ENCODE data around the gene HLCS.
"Not testable (repeated sequence)": the region's sequence is repeated elsewhere in the genome, so short reads cannot be mapped to it uniquely, and the experiment has no call there.

The HLCS gene

DNA sequence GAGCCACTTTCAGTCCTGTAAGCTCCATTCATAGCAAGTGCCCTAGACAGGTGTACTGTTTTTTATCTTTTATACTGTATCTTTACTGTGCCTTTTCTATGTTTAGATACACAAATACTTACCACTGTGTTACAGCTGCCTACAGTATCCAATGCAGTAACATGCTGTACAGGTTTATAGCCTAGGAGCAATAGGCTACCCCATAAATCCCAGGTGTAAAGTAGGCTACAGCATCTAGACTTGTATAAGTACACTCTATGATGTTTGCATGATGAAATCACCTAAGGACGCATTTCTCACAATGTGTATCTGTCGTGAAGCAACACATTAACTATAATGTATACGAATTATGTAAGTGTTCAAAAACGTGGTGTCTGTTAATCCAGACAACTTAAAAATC lies 10.7 kb downstream of the HLCS start:
- no peak for DNase-seq

DNA sequence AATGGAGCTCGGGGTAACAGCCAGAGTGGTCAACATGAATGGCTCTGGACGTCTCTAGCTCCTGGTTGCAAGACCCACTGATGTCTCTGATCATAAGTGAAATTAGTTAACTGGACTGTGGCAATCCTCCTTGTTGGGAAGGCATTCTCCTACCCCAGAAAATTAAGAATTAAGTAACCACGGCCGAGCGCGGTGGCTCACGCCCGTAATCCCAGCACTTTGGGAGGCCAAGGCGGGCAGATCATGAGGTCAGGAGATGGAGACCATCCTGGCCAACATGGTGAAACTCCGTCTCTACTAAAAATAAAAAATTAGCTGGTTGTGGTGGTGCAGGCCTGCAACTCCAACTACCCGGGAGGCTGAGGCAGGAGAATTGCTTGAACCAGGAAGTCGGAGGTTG lies 14.1 kb downstream of the HLCS start:
- DNase-seq: not testable (repeated sequence)

DNA sequence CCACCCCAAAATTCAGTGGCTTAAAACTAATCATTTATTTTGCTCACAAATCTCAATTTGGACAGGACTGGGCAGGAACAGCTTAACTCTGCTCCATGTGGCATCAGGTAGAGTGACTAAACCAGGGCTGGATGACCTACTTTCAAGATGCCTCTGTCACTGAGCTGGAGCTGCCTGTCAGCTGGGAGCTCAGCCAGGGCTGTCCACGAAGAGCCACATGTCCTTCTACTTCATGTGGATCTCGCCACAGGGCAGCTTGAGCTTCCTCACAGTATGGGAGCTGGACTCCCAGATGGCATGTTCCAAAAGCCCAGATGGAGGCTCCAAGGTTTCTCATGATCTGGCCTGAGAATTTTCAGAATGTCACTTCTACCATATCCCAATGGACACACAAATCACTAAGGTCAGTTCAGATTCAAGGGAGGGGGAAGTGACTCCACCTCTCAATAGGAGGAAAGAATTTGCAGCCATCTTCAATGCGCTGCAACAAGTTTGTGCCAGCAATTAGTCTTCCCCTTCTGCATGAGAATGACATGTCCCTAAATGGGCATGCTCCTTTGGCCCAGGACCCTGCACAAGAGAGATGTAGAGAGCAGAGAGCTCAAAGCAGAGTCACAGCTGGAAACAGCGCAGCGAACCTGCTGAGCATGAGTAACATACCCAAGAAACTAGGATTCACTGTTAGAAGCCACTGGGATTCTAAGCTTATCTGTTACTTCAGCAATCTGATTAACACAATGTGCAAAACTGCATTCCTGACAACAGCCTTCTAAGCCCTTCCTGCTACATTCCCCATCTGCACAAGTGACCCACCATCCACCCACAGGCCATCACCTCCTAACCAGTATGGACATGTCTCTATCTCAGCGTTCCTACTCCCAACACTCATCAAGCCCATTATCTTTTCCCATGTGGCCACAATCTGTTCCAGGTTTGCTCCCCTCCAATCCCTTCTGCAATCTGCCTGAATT lies 17.0 kb downstream of the HLCS start:
- no peak for DNase-seq

- DNase-seq: no peak
Measured at GRCh38 chr21:36948686-36949085, 17.8 kb downstream of the HLCS start.

- DNase-seq: no peak
Measured at GRCh38 chr21:36946949-36947356, 19.5 kb downstream of the HLCS start.

DNA sequence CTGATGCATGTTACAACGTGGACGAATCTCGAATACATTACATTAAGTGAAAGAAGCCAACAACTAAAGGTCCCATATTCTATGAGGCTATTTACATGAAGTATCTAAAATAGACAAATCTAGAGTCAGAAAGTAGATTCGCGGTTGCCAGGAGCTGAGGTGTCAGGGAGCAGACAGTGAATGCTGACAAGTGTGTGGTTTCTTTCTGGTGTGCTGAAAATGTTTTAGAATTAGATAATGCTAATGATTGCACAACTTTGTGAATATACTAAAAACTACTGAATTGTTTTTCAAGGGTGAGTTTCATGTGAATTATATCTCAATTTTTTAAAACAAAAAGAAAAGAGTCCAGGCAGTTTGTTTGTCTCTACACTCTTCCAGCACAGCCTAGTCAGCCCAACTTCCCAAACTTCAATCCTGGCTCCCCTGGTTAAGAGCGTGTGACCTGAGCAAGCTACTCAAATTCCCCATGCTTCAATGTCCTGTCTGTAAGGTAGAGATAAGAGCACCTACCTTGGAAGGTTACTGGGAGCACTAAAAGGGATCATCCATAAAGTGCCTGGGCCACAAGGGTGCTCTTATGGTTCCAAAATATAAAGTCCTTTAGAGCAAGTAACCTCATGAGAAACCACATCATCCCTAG lies 20.9 kb downstream of the HLCS start:
- DNase-seq: no peak

DNA sequence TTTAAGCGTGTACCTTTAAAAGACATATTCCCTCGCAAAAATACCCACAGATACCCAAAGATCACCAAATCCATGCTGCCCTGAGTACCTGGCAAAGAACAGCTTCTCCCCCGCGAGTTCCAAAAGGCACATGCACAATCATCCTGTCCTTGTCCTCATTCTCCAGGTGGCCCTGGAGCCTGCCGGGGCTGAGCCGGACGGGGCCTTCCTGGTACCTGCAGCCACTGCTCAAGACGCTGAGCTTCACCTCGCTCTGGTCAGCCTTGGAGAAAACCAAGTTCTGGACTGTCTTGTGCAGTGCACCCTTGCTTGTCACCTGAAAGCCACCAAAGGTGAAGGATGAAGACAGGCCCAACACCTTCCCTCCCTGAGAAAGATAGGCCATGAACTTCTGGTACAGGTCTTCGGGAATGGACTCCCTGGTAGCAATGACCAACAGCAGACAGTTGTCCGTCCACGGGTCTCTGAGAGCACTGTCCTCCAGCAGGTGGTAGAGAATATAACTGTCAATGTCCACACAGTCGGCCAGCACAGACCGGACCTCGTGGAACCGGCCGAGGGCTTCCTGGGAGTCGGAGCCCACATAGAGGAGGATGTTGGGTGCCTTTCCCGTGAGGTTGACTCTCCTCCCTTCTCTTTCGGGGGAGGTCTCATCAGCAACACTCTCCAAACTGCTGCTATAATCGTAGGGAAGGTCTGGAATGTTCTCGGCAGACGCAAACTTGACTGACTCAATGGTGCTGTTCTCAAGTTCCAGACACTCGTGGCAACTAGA lies 29.9 kb downstream of the HLCS start:
- no peak for DNase-seq

DNA sequence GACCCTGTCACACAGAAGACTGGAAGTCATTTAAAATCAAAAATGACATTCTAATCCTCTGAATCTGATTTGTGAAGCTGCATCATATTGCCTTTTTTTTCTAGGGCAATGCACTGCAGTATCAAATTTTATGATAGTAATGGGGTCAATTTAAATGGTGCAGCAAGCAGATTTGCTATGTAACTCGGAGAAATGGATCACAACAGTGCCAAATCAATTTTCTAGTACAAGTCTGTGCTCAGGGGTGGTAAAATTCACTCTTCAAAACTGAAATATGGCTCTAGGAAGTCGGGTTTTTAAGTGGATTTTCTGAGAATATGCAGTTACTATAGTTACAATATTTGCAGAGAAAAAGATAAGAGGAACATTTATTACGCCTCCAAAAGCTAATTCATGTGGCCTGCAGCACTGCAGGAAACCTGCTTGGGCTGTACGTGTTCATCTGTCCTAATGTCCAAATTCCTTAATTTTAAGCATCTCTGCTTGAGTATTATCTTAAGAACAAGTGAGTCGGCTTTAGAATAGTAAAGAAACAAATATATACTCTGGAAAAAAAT lies 31.5 kb downstream of the HLCS start:
- DNase-seq: no peak

- no peak for DNase-seq
Measured at GRCh38 chr21:36932161-36932816, 34.2 kb downstream of the HLCS start.

- no peak for DNase-seq
Measured at GRCh38 chr21:36929622-36930021, 36.8 kb downstream of the HLCS start.

- no peak for DNase-seq
Measured at GRCh38 chr21:36928960-36929359, 37.5 kb downstream of the HLCS start.

GRCh38 chr21:36927719-36928117 lies 38.8 kb downstream of the HLCS start:
- DNase-seq: peak; percentile 90

DNA sequence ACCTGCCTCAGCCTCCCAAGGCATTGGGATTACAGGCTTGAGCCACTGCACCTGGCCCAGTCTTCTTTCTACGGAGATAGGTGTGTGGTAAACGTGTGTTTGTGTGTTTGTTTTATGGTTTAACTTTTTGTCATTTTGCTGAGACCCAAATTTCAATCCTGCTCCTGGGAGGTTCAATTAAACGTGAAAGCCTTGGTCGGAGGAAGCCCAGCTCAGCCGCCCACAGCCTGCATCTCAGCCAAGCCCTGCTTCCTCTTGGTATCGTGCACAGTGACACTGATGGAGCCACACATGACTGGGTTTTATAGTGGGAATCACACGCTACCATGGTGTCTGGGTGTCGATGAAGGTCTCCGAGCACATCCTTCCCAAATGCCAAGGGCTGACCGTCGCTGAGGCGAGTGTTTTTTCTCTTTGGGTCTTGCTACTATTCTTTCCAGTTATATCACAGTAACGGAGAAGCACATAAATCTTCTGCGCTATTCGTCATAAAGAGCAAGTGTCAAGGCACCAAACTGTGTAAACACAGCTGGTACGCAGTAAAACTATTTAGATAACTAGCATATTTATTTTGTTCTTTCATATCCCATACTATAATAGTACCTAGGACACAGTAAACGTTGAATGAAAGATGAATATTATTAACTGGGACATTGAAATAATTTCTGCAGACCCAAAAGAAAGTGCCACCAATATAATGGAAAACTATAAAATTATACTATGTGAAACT lies 39.3 kb downstream of the HLCS start:
- DNase-seq: no peak

DNA sequence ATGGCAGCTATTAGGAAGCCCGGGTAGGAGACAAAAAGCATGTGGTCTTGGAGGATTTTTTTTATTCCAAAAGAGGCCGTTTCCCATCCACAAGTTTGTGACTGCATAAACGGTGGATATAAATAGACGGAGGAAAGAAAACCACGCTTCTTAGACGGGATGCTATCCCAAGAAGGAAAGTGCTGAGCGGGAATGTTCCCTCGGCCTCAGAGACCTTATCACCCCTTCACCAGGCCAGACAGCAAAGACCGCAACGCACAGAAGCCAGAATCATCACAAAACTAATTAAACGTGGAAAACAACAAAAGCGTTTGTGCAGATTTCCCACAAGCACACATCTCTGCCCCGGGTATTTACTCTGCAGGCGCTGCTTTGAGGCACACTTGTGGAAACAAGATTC lies 43.2 kb downstream of the HLCS start:
- DNase-seq: no peak

GRCh38 chr21:36922861-36923260 lies 43.6 kb downstream of the HLCS start:
- no peak for DNase-seq

GRCh38 chr21:36918291-36918690 lies 48.2 kb downstream of the HLCS start:
- no peak for DNase-seq

DNA sequence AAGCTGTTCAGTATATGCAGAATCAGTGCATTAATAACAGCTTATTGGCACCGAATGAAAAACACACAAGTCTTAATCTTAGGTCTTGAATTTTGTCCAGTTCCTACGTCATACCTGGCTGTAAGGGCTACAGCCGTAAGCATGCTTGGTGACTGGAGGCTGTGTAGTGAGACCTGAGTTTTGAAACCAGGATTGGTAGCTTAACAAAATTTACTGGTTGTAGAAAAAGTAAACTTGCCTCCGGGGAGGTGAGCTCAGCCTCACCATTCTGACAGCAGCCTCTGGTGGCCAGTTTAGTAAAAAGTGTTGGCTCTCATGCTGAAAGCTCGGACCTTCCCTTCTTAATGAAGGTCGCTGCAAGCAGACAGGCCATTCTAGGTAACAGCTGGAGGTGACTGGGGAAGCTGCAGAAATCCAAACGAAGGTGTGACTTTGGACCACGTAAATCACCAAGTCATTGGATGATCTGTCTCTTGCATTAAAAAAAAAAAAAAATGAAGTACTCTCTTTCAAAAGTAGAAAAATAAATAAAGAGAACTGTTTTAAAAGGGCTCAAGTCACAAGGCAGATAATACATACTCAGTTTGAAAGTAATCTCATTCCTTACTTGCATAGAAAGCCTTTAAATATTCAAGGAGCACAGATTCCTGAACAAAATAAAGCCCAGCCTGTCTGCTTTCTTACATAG lies 48.9 kb downstream of the HLCS start:
- no peak for DNase-seq

DNA sequence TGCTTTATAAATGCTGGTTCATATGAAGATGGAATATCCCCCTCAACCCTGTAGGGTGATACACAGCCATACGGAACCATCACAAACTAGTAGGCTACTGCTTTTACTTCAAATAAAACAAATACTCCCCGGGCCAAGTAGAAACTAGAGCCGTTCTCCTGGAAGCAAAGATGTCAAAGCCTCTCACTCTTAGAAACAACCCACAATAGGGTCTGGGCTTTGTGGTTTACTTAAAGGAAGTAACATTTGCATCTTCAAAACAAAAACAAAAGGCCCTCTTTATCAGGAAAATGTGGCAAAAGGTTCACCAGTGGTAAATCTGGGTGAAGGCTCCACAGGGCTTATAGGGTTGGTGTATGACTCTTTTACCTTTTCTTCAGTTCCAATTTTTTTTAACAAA lies 49.8 kb downstream of the HLCS start:
- no peak for DNase-seq

GRCh38 chr21:36915696-36916245 lies 50.7 kb downstream of the HLCS start:
- DNase-seq: no peak

- no peak for DNase-seq
Measured at GRCh38 chr21:36915014-36915695, 51.3 kb downstream of the HLCS start.

Measured in activated CD8-positive, alpha-beta memory T cell treated with anti-CD3 and anti-CD28 coated beads, Interleukin-2, amount 50 U/mL, for 48 hours (primary cell).